Heart left ventricle (tissue), 16 donors: ENCODE measurements around the gene CXCR6. TPM values are rescaled to one million over a fixed set of nuclear protein-coding genes. Genes with fewer than 3 reads are reported as not detected.

Experiments used
- ATAC-seq, 4 donors: fragments of 200-7000 bp; cut with Tn5 transposase; one replicate each; pipeline ENCODE4 v1.9.1; 2020 to 2022; ENCODE audit warnings: moderate library complexity in 4 of 4, mild to moderate bottlenecking in 3 of 4, moderate number of reproducible peaks in 1 of 4
- DNase-seq, 5 donors: peaks; one replicate each; pipeline ENCODE4 v3.0.0-alpha.2; 2020
- H3K27ac ChIP-seq, 12 donors: fragments of 200-600 bp; sonication (generic) in 4 of 12; one replicate each; pipeline versions ENCODE4 v1.5.0 to v1.8.0; 2016 to 2022; ENCODE audit warnings: mild to moderate bottlenecking in 2 of 12
- H3K27me3 ChIP-seq, 9 donors: fragments of 200-600 bp; sonication (generic) in 2 of 9; one replicate each; pipeline versions ENCODE4 v1.5.1 to v1.8.0; 2016 to 2022; ENCODE audit warnings: mild to moderate bottlenecking in 3 of 9
- H3K36me3 ChIP-seq, 9 donors: fragments of 200-600 bp; sonication (generic) in 2 of 9; one replicate each; pipeline versions ENCODE4 v1.5.0 to v1.8.0; 2018 to 2022; ENCODE audit warnings: mild to moderate bottlenecking in 2 of 9
- H3K4me1 ChIP-seq, 12 donors: fragments of 200-600 bp; sonication (generic) in 4 of 12; one replicate each; pipeline versions ENCODE4 v1.5.0 to v1.8.0; 2016 to 2022; ENCODE audit warnings: mild to moderate bottlenecking in 3 of 12
- H3K4me3 ChIP-seq, 12 donors: fragments of 200-600 bp; sonication (generic) in 4 of 12; one replicate each; pipeline versions ENCODE4 v1.5.0 to v1.8.0; 2017 to 2022; ENCODE audit warnings: mild to moderate bottlenecking in 9 of 12, moderate library complexity in 4 of 12
- H3K9me3 ChIP-seq, 12 donors: fragments of 200-600 bp; sonication (generic) in 4 of 12; one replicate each; pipeline versions ENCODE4 v1.5.0 to v1.8.0; 2016 to 2022; ENCODE audit warnings: mild to moderate bottlenecking in 1 of 12
- CTCF ChIP-seq, 12 donors: fragments of 200-600 bp; sonication (generic) in 4 of 12; IDR thresholded peaks; one replicate each; pipeline versions ENCODE4 v1.5.0 to v1.8.0; 2018 to 2022; ENCODE audit warnings: antibody characterized with exemption in 12 of 12, mild to moderate bottlenecking in 5 of 12
- POLR2A ChIP-seq, 2 donors: fragments of 450-650 bp; IDR thresholded peaks; one replicate each; pipeline ENCODE4 v1.6.1; 2017; ENCODE audit warnings: antibody characterized with exemption in 2 of 2, mild to moderate bottlenecking in 2 of 2, moderate library complexity in 2 of 2
- whole genome bisulfite sequencing, 4 donors: extraction: QIAGEN DNeasy Blood & Tissue Kit in 2 of 4; methylation state at CpG; one replicate each; pipeline versions ENCODE4 v1.1.5 to v1.1.7; 2013 to 2018; 5-methylcytosine and 5-hydroxymethylcytosine counted together
- intact Hi-C, 10 donors: fragments of 100-400 bp; cut with DNase I; formaldehyde crosslinking; loops; one replicate each; pipeline versions ENCODE4 v1.11.1 to v1.14.2; 2022
- polyA plus RNA-seq, 2 donors: library from polyadenylated mRNA; stranded (reverse); fragments of 200-250 nt; gene quantifications; one replicate each; pipeline ENCODE4 v1.2.3, GENCODE V29; 2013
- total RNA-seq, 9 donors: library from RNA; depleted of rRNA in 2 of 9; stranded (reverse); fragments of >200 nt in 2 of 9; fragmentation: NEBNext Ultra II Directional in 3 of 9; extraction: Animal tissue kit (Norgen Biotek cat#: 25700) in 3 of 9; gene quantifications; one replicate each; pipeline versions ENCODE4 v1.1.0 to v1.2.4, GENCODE V29; 2016 to 2023
- donor health status: ischemic (EF 13 %, LVEDD 7.1; RV severe dilation, severe dysfunction).
- donor health status: healthy with polysubstance abuse.
- donor health status: DM: no; HTN: yes; CAD: no.
- donor health status: DM: no; HTN: no; CAD: no.
- donor health status: ischemic (EF 25% LVEDD 6.9; RV normal size, moderate dysfunction).
- donor health status: ischemic (EF 25% LVEDD 5.7; RV mildly dilated, moderate dysfunction).
- donor health status: healthy.
- donor health status: DM: yes; HTN: yes; CAD: no.
- donor health status: ischemic (EF 35%, LVEDD 5.7; RV mildly dilated, moderate dysfunction).
- donor health status: nonischemic (EF 11% LVEDD 7.7; RV severe dilation, severe dysfunction).
- donor health status: DM: yes; HTN: yes; CAD: no.
- donor health status: PGD.
- donor health status: ischemic (EF 29% LVEDD 5.4; RV normal size, mild dysfunction).
- donor health status: nonischemic (EF 23%, LVEDD 6.1; RV moderate dilation, normal function).

The CXCR6 gene
- total and polyA plus RNA-seq, 11 donors, result 0.19 to 2.1 (median 0.30) TPM; not detected in 3

- Histone ChIP-seq H3K27me3 (no peaks in the 10 kb centered on the region), H3K27ac (peak overlapping the region in 5 of 12 donors; percentile 3 to 74 (median 48)), H3K4me3 (no peak overlapping the region), H3K4me1 (peaks cover 0 to 28% (median 9%) of the 10 kb centered on the region in 12 donors), H3K9me3 (no peaks in the 10 kb centered on the region), H3K36me3 (peaks cover 4 to 100% (median 99%) of the 10 kb centered on the region in 9 donors)
- DNase-seq, result peak in 1 of 5 donors; percentile 37
- peak in 1 of 4 donors; percentile 20 for ATAC-seq
- TF ChIP-seq POLR2A (IDR thresholded peaks at IDR 0.05), result no peak
- no peak for TF ChIP-seq CTCF (IDR thresholded peaks at IDR 0.05)
- 54 to 77% (median 59%) methylated on average over 5 of the region's 5 CpGs for WGBS, 4 donors
- intact Hi-C loops, result no loop called here
These were observed 14.3 kb downstream of the CXCR6 start for GRCh38 chr3:45957586-45957985.

- no peaks in the 10 kb centered on the region for H3K9me3 ChIP-seq
- H3K36me3 ChIP-seq, result peaks cover 4 to 100% (median 99%) of the 10 kb centered on the region in 9 donors
- DNase-seq, result no peak
- TF ChIP-seq CTCF (IDR thresholded peaks at IDR 0.05) (no peak), POLR2A (IDR thresholded peaks at IDR 0.05) (no peak)
- H3K27ac ChIP-seq, result peak overlapping the region in 6 of 12 donors; percentile 29 to 74 (median 53)
- peaks cover 0 to 28% (median 9%) of the 10 kb centered on the region in 12 donors for H3K4me1 ChIP-seq
- WGBS, 4 donors, result 48 to 79% (median 71%) methylated on average over 6 of the region's 6 CpGs
- peak; percentile 47 to 83 (median 50) for ATAC-seq
- H3K27me3 ChIP-seq, result no peaks in the 10 kb centered on the region
- intact Hi-C loops, result no loop called here
- no peak overlapping the region for H3K4me3 ChIP-seq
These were observed 15.1 kb downstream of the CXCR6 start for GRCh38 chr3:45958321-45958791.

GRCh38 chr3:45959201-45959600 lies 15.9 kb downstream of the CXCR6 start:
- no peak overlapping the region for H3K4me3 ChIP-seq
- ATAC-seq (no peak), DNase-seq (no peak)
- no peaks in the 10 kb centered on the region for H3K9me3 ChIP-seq
- no peak for TF ChIP-seq POLR2A (IDR thresholded peaks at IDR 0.05)
- TF ChIP-seq CTCF (IDR thresholded peaks at IDR 0.05), result no peak
- 89 to 95% (median 91%) methylated on average over 7 of the region's 7 CpGs for WGBS, 4 donors
- intact Hi-C loops, result no loop called here
- peaks cover 0 to 28% (median 9%) of the 10 kb centered on the region in 12 donors for H3K4me1 ChIP-seq
- H3K27ac ChIP-seq, result peak overlapping the region in 8 of 12 donors; percentile 4 to 74 (median 44)
- H3K27me3 ChIP-seq, result no peaks in the 10 kb centered on the region
- peaks cover 0 to 100% (median 99%) of the 10 kb centered on the region in 9 donors for H3K36me3 ChIP-seq

- intact Hi-C loops, result no loop called here
- H3K27me3 ChIP-seq, result no peaks in the 10 kb centered on the region
- H3K4me1 ChIP-seq, result peaks cover 0 to 28% (median 10%) of the 10 kb centered on the region in 12 donors
- TF ChIP-seq CTCF (IDR thresholded peaks at IDR 0.05) (no peak), POLR2A (IDR thresholded peaks at IDR 0.05) (no peak)
- 87 to 100% (median 88%) methylated on average over 1 to 2 of the region's 2 CpGs for WGBS, 4 donors
- H3K9me3 ChIP-seq, result no peaks in the 10 kb centered on the region
- no peak overlapping the region for H3K27ac ChIP-seq
- DNase-seq, result no peak
- no peak overlapping the region for H3K4me3 ChIP-seq
- peaks cover 0 to 100% (median 99%) of the 10 kb centered on the region in 9 donors for H3K36me3 ChIP-seq
- ATAC-seq, result no peak
These were observed 17.0 kb downstream of the CXCR6 start for GRCh38 chr3:45960289-45960688.
